ENCODE data around the gene PLEKHA1.
A peak's percentile ranks its signal among the peaks of the same experiment; 100 is the strongest.

PLEKHA1 gene

DNA sequence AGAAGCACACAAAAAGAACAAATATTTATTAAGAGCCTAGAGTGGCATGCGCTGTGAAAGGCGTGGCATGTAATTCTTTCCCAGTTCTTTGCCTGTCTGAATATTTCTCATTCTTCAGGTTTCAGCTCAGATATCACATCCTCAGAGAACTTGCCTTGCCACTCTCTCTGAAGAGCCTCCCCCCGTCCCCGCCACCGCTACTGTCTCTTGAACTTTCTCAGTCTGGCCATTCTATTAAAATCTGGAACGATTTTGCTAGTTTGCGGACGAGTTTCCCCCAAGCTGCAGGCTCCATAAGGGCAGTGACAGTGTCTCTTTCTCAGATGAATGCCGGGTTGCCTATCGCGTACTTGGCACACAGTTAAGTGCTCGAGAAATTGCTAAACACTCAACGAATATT is 787 bp upstream of the PLEKHA1 start:
- H4K8ac ChIP-seq (ENCODE audit: low read depth, low read length), result no peak overlapping the region
- no peak overlapping the region for H3K14ac ChIP-seq (ENCODE audit: low read length)
- no peak overlapping the region for H2BK5ac ChIP-seq (ENCODE audit: low read length)
- H3K23ac ChIP-seq (ENCODE audit: low read depth, low read length, poor library complexity), result no peak overlapping the region
- H3K9ac ChIP-seq (ENCODE audit: low read depth, low read length, poor library complexity), result no peak overlapping the region
- H3K36me3 ChIP-seq (replicated peaks in 1 of 2; ENCODE audit: control insufficient read depth in 2 of 2, insufficient read depth in 2 of 2, low read length in 2 of 2), result no peaks in the 10 kb centered on the region
- H2AK5ac ChIP-seq (ENCODE audit: low read depth, low read length), result no peak overlapping the region
- H4K91ac ChIP-seq (ENCODE audit: low read depth, low read length, poor library complexity), result no peak overlapping the region
- peak overlapping the region; percentile 92 for H3K4me2 ChIP-seq (ENCODE audit: insufficient read depth, low read length, poor library complexity, severe bottlenecking)
- H3K9me3 ChIP-seq (replicated peaks in 1 of 2; ENCODE audit: control insufficient read depth in 2 of 2, insufficient read depth in 1 of 2, low read depth in 1 of 2, low read length in 2 of 2), result no peaks in the 10 kb centered on the region
- no peak overlapping the region for H2BK12ac ChIP-seq (ENCODE audit: low read length)
- DNase-seq (ENCODE audit: low spot score), result no peak
- H2AFZ ChIP-seq (ENCODE audit: low read length), result peak overlapping the region; percentile 96
- H2BK120ac ChIP-seq (ENCODE audit: low read depth, low read length), result no peak overlapping the region
- peaks cover 3 to 16% of the 10 kb centered on the region in 2 donors for H3K4me1 ChIP-seq (ENCODE audit: control insufficient read depth in 2 of 2, insufficient read depth in 1 of 2, low read depth in 1 of 2, low read length in 2 of 2)
- no peak overlapping the region for H3K18ac ChIP-seq (ENCODE audit: low read length)
- no CpG with 5 or more reads among the region's 13 CpGs for whole genome bisulfite sequencing, 2 donors (ENCODE audit: extremely low coverage in 2 of 2, insufficient read length in 2 of 2, insufficient replicate concordance in 1 of 2)
- no peaks in the 10 kb centered on the region for H3K79me1 ChIP-seq (ENCODE audit: low read depth, low read length)
- peak overlapping the region; percentile 70 to 76 for H3K4me3 ChIP-seq (ENCODE audit: low read length in 2 of 2)
- no peak overlapping the region for H3K4ac ChIP-seq (ENCODE audit: low read length)
- no peaks in the 10 kb centered on the region for H3K27me3 ChIP-seq (ENCODE audit: control insufficient read depth in 3 of 3, insufficient read depth in 3 of 3, low read depth in 1 of 3, low read length in 3 of 3)
- no peak overlapping the region for H2BK15ac ChIP-seq (ENCODE audit: low read length)
- no peak overlapping the region for H3K27ac ChIP-seq (replicated peaks; ENCODE audit: low read length)

DNA sequence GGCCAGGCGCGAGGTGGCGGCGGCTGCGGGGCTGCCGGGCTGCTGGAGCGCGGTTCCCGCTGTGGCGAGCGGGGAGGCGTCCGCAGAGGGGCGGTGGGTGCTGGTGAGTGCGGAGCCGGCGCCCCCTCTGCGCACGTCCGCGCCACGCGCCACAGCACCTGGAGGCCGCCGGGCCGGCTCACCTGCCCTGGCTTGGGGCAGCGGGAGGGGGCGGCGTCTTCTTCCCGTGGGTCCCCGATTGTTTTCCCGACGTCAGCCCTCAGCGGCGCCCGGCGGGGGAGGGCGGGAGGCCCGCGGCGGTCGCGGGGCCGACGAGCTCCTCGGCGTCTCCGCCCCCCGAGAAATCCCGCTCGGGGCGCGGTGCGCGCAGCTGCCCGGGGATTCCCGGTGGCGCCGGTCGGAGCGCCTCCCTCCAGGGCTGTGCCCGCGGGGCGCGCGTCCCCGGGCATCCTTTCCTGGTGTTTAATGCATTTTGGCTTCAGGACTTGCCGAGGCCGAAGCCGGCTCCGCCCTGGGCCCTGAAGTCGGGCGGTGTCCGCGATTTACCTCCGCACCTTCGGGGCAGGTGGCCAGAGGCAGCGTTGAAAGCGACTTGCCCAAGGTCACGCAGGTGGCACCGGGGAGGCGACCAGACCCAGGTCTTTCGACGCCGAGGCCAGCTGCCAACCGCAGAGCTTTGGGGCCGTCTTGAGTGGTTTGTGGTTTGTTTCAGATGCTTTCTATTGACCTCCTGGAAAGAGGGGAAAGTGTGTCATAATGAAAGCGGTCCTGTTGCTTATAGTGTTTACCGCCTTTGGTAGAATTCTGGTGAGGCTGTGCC is 561 bp downstream of the PLEKHA1 start:
- Histone ChIP-seq H2AK5ac (ENCODE audit: low read depth, low read length) (no peak overlapping the region), H3K4ac (ENCODE audit: low read length) (no peak overlapping the region), H2BK5ac (ENCODE audit: low read length) (no peak overlapping the region), H4K91ac (ENCODE audit: low read depth, low read length, poor library complexity) (no peak overlapping the region), H3K36me3 (replicated peaks in 1 of 2; ENCODE audit: control insufficient read depth in 2 of 2, insufficient read depth in 2 of 2, low read length in 2 of 2) (no peaks in the 10 kb centered on the region), H3K4me1 (ENCODE audit: control insufficient read depth in 2 of 2, insufficient read depth in 1 of 2, low read depth in 1 of 2, low read length in 2 of 2) (peaks cover 0 to 13% of the 10 kb centered on the region in 2 donors), H3K14ac (ENCODE audit: low read length) (no peak overlapping the region), H3K79me1 (ENCODE audit: low read depth, low read length) (no peaks in the 10 kb centered on the region), H2BK12ac (ENCODE audit: low read length) (no peak overlapping the region), H3K27me3 (ENCODE audit: control insufficient read depth in 3 of 3, insufficient read depth in 3 of 3, low read depth in 1 of 3, low read length in 3 of 3) (no peaks in the 10 kb centered on the region), H3K27ac (replicated peaks; ENCODE audit: low read length) (peak overlapping the region; percentile 51), H3K23ac (ENCODE audit: low read depth, low read length, poor library complexity) (peak overlapping the region; percentile 83), H3K9me3 (replicated peaks in 1 of 2; ENCODE audit: control insufficient read depth in 2 of 2, insufficient read depth in 1 of 2, low read depth in 1 of 2, low read length in 2 of 2) (peaks cover 0 to 3% of the 10 kb centered on the region in 2 donors), H3K9ac (ENCODE audit: low read depth, low read length, poor library complexity) (peak overlapping the region; percentile 94), H2BK120ac (ENCODE audit: low read depth, low read length) (peak overlapping the region; percentile 77), H4K8ac (ENCODE audit: low read depth, low read length) (no peak overlapping the region), H2AFZ (ENCODE audit: low read length) (peak overlapping the region; percentile 96), H3K4me3 (ENCODE audit: low read length in 2 of 2) (peak overlapping the region; percentile 76 to 93), H2BK15ac (ENCODE audit: low read length) (peak overlapping the region; percentile 74), H3K4me2 (ENCODE audit: insufficient read depth, low read length, poor library complexity, severe bottlenecking) (peak overlapping the region; percentile 81), H3K18ac (ENCODE audit: low read length) (peak overlapping the region; percentile 96)
- peak; percentile 50 for DNase-seq (ENCODE audit: low spot score)
- WGBS, 2 donors (ENCODE audit: extremely low coverage in 2 of 2, insufficient read length in 2 of 2, insufficient replicate concordance in 1 of 2), result no CpG with 5 or more reads among the region's 89 CpGs

DNA sequence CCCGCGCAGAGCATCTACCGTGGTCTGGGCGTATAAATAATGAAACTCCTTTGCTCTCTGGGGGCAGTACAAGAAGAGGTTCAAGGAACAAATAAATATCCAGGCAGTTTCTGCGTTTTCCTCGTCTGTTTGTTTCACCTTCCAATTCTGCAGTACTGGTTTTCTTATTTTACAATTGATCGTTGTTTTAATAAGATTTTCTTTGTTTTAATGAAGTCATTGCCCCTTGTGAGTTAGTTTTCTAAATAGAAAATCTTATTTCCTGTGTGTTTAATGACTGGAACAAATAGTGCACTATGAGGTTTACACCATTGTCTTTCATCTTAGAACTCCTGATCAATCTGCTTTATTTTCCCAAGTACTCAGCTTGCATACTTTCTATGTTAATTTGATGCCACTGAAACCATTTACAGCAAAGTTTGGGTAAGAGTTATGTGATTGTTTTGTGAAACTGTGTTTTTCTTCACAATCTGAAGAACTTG is 1.2 kb downstream of the PLEKHA1 start:
- no peak overlapping the region for H2BK120ac ChIP-seq (ENCODE audit: low read depth, low read length)
- no peak overlapping the region for H3K27ac ChIP-seq (replicated peaks; ENCODE audit: low read length)
- H3K36me3 ChIP-seq (replicated peaks in 1 of 2; ENCODE audit: control insufficient read depth in 2 of 2, insufficient read depth in 2 of 2, low read length in 2 of 2), result no peaks in the 10 kb centered on the region
- H2AK5ac ChIP-seq (ENCODE audit: low read depth, low read length), result no peak overlapping the region
- no peak overlapping the region for H4K8ac ChIP-seq (ENCODE audit: low read depth, low read length)
- DNase-seq (ENCODE audit: low spot score), result no peak
- H3K23ac ChIP-seq (ENCODE audit: low read depth, low read length, poor library complexity), result no peak overlapping the region
- peaks cover 0 to 5% of the 10 kb centered on the region in 2 donors for H3K9me3 ChIP-seq (replicated peaks in 1 of 2; ENCODE audit: control insufficient read depth in 2 of 2, insufficient read depth in 1 of 2, low read depth in 1 of 2, low read length in 2 of 2)
- WGBS, 2 donors (ENCODE audit: extremely low coverage in 2 of 2, insufficient read length in 2 of 2, insufficient replicate concordance in 1 of 2), result no CpG with 5 or more reads among the region's 7 CpGs
- H2AFZ ChIP-seq (ENCODE audit: low read length), result peak overlapping the region; percentile 96
- H3K27me3 ChIP-seq (ENCODE audit: control insufficient read depth in 3 of 3, insufficient read depth in 3 of 3, low read depth in 1 of 3, low read length in 3 of 3), result no peaks in the 10 kb centered on the region
- no peaks in the 10 kb centered on the region for H3K79me1 ChIP-seq (ENCODE audit: low read depth, low read length)
- peak overlapping the region; percentile 74 for H2BK15ac ChIP-seq (ENCODE audit: low read length)
- peak overlapping the region; percentile 76 to 93 for H3K4me3 ChIP-seq (ENCODE audit: low read length in 2 of 2)
- H2BK12ac ChIP-seq (ENCODE audit: low read length), result no peak overlapping the region
- H3K9ac ChIP-seq (ENCODE audit: low read depth, low read length, poor library complexity), result peak overlapping the region; percentile 94
- no peak overlapping the region for H3K4ac ChIP-seq (ENCODE audit: low read length)
- H3K18ac ChIP-seq (ENCODE audit: low read length), result no peak overlapping the region
- no peak overlapping the region for H4K91ac ChIP-seq (ENCODE audit: low read depth, low read length, poor library complexity)
- no peak overlapping the region for H2BK5ac ChIP-seq (ENCODE audit: low read length)
- H3K4me1 ChIP-seq (ENCODE audit: control insufficient read depth in 2 of 2, insufficient read depth in 1 of 2, low read depth in 1 of 2, low read length in 2 of 2), result peaks cover 0 to 13% of the 10 kb centered on the region in 2 donors
- peak overlapping the region; percentile 81 for H3K4me2 ChIP-seq (ENCODE audit: insufficient read depth, low read length, poor library complexity, severe bottlenecking)
- no peak overlapping the region for H3K14ac ChIP-seq (ENCODE audit: low read length)

DNA sequence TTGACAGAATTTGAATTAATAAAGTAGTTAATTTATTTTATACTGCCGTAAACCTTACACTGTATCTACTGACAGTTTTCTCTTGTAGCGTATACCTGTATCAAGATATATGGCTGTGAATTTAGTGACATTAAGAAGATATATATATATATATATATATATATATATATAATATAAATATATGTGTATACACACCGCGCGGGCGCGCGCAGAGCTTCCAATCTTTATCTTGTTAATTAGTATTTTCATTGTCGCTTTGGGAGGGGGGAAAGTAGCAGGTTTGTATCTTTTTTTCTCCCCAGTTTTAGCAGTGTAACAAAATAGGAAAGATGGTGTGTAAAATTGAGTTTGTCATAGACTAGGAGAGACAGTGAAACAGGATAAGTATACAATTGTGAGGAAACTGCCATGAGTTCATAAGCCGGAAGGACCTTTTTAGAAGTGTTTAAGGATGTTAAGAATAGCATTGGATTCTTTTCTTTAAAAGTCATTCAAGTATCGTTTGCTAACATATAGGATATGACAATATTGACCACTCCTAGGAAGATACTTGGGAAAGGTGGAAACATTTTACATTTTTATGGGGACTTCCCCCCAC is 2.0 kb downstream of the PLEKHA1 start:
- Histone ChIP-seq H3K4ac (ENCODE audit: low read length) (no peak overlapping the region), H3K4me1 (ENCODE audit: control insufficient read depth in 2 of 2, insufficient read depth in 1 of 2, low read depth in 1 of 2, low read length in 2 of 2) (peaks cover 0 to 13% of the 10 kb centered on the region in 2 donors), H3K36me3 (replicated peaks in 1 of 2; ENCODE audit: control insufficient read depth in 2 of 2, insufficient read depth in 2 of 2, low read length in 2 of 2) (no peaks in the 10 kb centered on the region), H3K23ac (ENCODE audit: low read depth, low read length, poor library complexity) (no peak overlapping the region), H3K14ac (ENCODE audit: low read length) (no peak overlapping the region), H3K18ac (ENCODE audit: low read length) (no peak overlapping the region), H3K4me2 (ENCODE audit: insufficient read depth, low read length, poor library complexity, severe bottlenecking) (no peak overlapping the region), H2BK15ac (ENCODE audit: low read length) (no peak overlapping the region), H3K27ac (replicated peaks; ENCODE audit: low read length) (no peak overlapping the region), H2AFZ (ENCODE audit: low read length) (no peak overlapping the region), H2AK5ac (ENCODE audit: low read depth, low read length) (no peak overlapping the region), H3K79me1 (ENCODE audit: low read depth, low read length) (no peaks in the 10 kb centered on the region), H2BK12ac (ENCODE audit: low read length) (no peak overlapping the region), H4K8ac (ENCODE audit: low read depth, low read length) (no peak overlapping the region), H2BK5ac (ENCODE audit: low read length) (no peak overlapping the region), H3K4me3 (ENCODE audit: low read length in 2 of 2) (no peak overlapping the region), H3K9me3 (replicated peaks in 1 of 2; ENCODE audit: control insufficient read depth in 2 of 2, insufficient read depth in 1 of 2, low read depth in 1 of 2, low read length in 2 of 2) (peaks cover 0 to 5% of the 10 kb centered on the region in 2 donors), H3K27me3 (ENCODE audit: control insufficient read depth in 3 of 3, insufficient read depth in 3 of 3, low read depth in 1 of 3, low read length in 3 of 3) (no peaks in the 10 kb centered on the region), H2BK120ac (ENCODE audit: low read depth, low read length) (no peak overlapping the region), H3K9ac (ENCODE audit: low read depth, low read length, poor library complexity) (no peak overlapping the region), H4K91ac (ENCODE audit: low read depth, low read length, poor library complexity) (no peak overlapping the region)
- DNase-seq (ENCODE audit: low spot score), result no peak
- WGBS, 2 donors (ENCODE audit: extremely low coverage in 2 of 2, insufficient read length in 2 of 2, insufficient replicate concordance in 1 of 2), result no CpG with 5 or more reads among the region's 11 CpGs

All from neuronal stem cell (in vitro differentiated cells).